OCI-LY1 (cell line): Measurements from ENCODE around the gene PRKG1.
"Not testable (repeated sequence)": the region's sequence is repeated elsewhere in the genome, so short reads cannot be mapped to it uniquely, and the experiment has no call there.

Experiments
- H2AFZ ChIP-seq: fragments of 200-600 bp; sonication (generic), shearing (Covaris generic); 2 replicates; pipeline ENCODE4 v1.6.0; 2014; ENCODE audit warnings: antibody characterized with exemption, mild to moderate bottlenecking, low read length
- H3F3A ChIP-seq: fragments of 200-600 bp; sonication (generic), shearing (Covaris generic); 2 replicates; pipeline ENCODE4 v1.6.0; 2014; ENCODE audit warnings: mild to moderate bottlenecking, antibody characterized with exemption, low read length, moderate library complexity; ENCODE audit not compliant: insufficient read depth
- H3K27ac ChIP-seq: fragments of 200-600 bp; sonication (generic); 2 replicates; pipeline ENCODE4 v1.5.1; 2014; ENCODE audit warnings: low read length, mixed run types, mild to moderate bottlenecking, low read depth; ENCODE audit not compliant: poor library complexity, severe bottlenecking
- H3K27me3 ChIP-seq: fragments of 200-600 bp; sonication (generic); 2 replicates; pipeline ENCODE4 v1.6.0; 2014; ENCODE audit warnings: antibody characterized with exemption, mild to moderate bottlenecking, low read length, moderate library complexity; ENCODE audit not compliant: insufficient read depth
- H3K36me3 ChIP-seq: fragments of 200-600 bp; sonication (generic); 2 replicates; pipeline ENCODE4 v1.6.1; 2014; ENCODE audit warnings: mild to moderate bottlenecking, antibody characterized with exemption, low read length, moderate library complexity, mixed read lengths; ENCODE audit not compliant: insufficient read depth
- H3K4me1 ChIP-seq: fragments of 200-600 bp; sonication (generic); 2 replicates; pipeline ENCODE4 v1.5.1; 2014; ENCODE audit warnings: mild to moderate bottlenecking, low read length, moderate library complexity; ENCODE audit not compliant: insufficient read depth, severe bottlenecking
- H3K4me2 ChIP-seq: fragments of 200-600 bp; sonication (generic), shearing (Covaris generic); 2 replicates; pipeline ENCODE4 v1.6.1; 2014; ENCODE audit warnings: low read length
- H3K4me3 ChIP-seq: fragments of 200-600 bp; sonication (generic); 2 replicates; pipeline ENCODE4 v1.5.1; 2014; ENCODE audit warnings: low read length, low read depth, mild to moderate bottlenecking, mixed read lengths; ENCODE audit not compliant: poor library complexity, severe bottlenecking
- H3K79me2 ChIP-seq: fragments of 200-600 bp; shearing (Covaris generic); 2 replicates; pipeline ENCODE4 v1.6.1; 2016; ENCODE audit warnings: mixed run types, low read length, mixed read lengths; ENCODE audit not compliant: insufficient read depth
- H3K9ac ChIP-seq: fragments of 200-600 bp; sonication (generic), shearing (Covaris generic); 2 replicates; pipeline ENCODE4 v1.6.1; 2014; ENCODE audit warnings: mild to moderate bottlenecking, low read length, mixed read lengths
- H3K9me2 ChIP-seq: fragments of 200-600 bp; sonication (generic), shearing (Covaris generic); 2 replicates; pipeline ENCODE4 v1.6.1; 2014; ENCODE audit warnings: low read depth, mild to moderate bottlenecking, low read length, mixed read lengths
- H3K9me3 ChIP-seq: fragments of 200-600 bp; shearing (Covaris generic); 2 replicates; pipeline ENCODE4 v1.6.1; 2014; ENCODE audit warnings: low read length, mixed read lengths
- H4K20me1 ChIP-seq: fragments of 200-600 bp; sonication (generic), shearing (Covaris generic); 2 replicates; pipeline ENCODE4 v1.6.0; 2016; ENCODE audit warnings: mild to moderate bottlenecking, low read length; ENCODE audit not compliant: insufficient read depth
- EZH2 ChIP-seq: fragments of 200-600 bp; sonication (generic), shearing (Covaris generic); IDR thresholded peaks from 2 replicates; pipeline ENCODE4 v1.8.0; 2017; ENCODE audit warnings: borderline replicate concordance, mixed run types, mild to moderate bottlenecking, antibody characterized with exemption, low read length, moderate library complexity, mixed read lengths
- TF ChIP-seq, protein P1 (sequence below): fragments of 200-600 bp; sonication (generic), shearing (Covaris generic); IDR thresholded peaks from 2 replicates; pipeline ENCODE4 v1.5.1; 2017; ENCODE audit warnings: mild to moderate bottlenecking, antibody characterized with exemption, low read length, moderate library complexity, mixed read lengths

Gene PRKG1

DNA sequence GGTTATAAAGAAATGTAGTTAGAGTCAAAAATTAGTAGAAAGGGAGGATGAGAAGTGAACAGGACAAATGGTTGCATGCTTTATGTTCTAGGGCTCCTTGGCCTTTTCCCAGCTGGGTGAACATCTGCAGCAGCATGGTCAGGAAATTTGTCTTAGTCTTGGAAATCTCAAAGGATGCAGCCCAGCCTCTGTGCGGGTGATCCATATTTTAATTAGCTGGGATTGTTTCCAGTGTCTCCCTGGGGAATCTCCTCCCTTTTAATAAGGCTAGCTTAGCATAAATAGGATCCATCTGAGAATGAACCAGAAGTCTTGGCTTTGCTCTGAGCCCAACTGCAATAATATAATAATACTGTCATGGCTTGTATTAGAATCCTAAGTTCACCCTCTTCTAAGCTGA lies 198.3 kb downstream of the PRKG1 start:
- Histone ChIP-seq H2AFZ (no peak overlapping the region), H3K9me3 (no peaks in the 10 kb centered on the region), H3K4me1 (no peaks in the 10 kb centered on the region), H3K9ac (no peak overlapping the region), H4K20me1 (no peaks in the 10 kb centered on the region), H3K36me3 (no peaks in the 10 kb centered on the region), H3K4me3 (no peak overlapping the region), H3K79me2 (no peaks in the 10 kb centered on the region), H3K9me2 (no peaks in the 10 kb centered on the region), H3K27ac (no peak overlapping the region), H3F3A (no peaks in the 10 kb centered on the region), H3K27me3 (no peaks in the 10 kb centered on the region), H3K4me2 (no peak overlapping the region)
- TF ChIP-seq, protein P1, sequence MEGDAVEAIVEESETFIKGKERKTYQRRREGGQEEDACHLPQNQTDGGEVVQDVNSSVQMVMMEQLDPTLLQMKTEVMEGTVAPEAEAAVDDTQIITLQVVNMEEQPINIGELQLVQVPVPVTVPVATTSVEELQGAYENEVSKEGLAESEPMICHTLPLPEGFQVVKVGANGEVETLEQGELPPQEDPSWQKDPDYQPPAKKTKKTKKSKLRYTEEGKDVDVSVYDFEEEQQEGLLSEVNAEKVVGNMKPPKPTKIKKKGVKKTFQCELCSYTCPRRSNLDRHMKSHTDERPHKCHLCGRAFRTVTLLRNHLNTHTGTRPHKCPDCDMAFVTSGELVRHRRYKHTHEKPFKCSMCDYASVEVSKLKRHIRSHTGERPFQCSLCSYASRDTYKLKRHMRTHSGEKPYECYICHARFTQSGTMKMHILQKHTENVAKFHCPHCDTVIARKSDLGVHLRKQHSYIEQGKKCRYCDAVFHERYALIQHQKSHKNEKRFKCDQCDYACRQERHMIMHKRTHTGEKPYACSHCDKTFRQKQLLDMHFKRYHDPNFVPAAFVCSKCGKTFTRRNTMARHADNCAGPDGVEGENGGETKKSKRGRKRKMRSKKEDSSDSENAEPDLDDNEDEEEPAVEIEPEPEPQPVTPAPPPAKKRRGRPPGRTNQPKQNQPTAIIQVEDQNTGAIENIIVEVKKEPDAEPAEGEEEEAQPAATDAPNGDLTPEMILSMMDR = no peak
- TF ChIP-seq EZH2 = no peak

DNA sequence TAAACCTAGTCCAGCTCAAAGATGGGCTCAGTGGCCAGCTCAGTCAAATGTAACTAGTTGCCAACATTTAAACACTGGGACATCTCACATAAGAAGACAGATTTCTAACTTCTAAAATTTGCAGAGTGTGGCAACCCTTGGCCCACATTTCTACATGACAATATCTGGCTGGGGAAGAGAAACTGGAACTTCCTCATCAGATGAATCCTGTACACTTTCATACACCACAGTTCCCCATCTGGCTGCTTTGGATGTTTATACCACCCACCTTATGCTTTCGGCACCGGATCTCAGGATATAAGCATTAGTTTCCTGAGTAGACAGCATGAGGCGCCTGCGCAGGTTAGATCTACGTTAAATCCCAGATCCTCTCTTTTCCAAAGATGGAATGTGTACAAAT lies 199.3 kb downstream of the PRKG1 start:
- no peak overlapping the region for H3K9ac ChIP-seq
- no peaks in the 10 kb centered on the region for H3K27me3 ChIP-seq
- H3K9me2 ChIP-seq = no peaks in the 10 kb centered on the region
- no peaks in the 10 kb centered on the region for H3K79me2 ChIP-seq
- no peaks in the 10 kb centered on the region for H3K4me1 ChIP-seq
- no peaks in the 10 kb centered on the region for H3K9me3 ChIP-seq
- no peaks in the 10 kb centered on the region for H3K36me3 ChIP-seq
- no peak overlapping the region for H2AFZ ChIP-seq
- H3K27ac ChIP-seq = no peak overlapping the region
- H3F3A ChIP-seq = no peaks in the 10 kb centered on the region
- TF ChIP-seq EZH2 = no peak
- H4K20me1 ChIP-seq = no peaks in the 10 kb centered on the region
- H3K4me3 ChIP-seq = no peak overlapping the region
- no peak overlapping the region for H3K4me2 ChIP-seq

GRCh38 chr10:51276097-51276496 lies 201.8 kb downstream of the PRKG1 start:
- not testable (repeated sequence) for H3K4me1 ChIP-seq, H3K36me3 ChIP-seq

GRCh38 chr10:51281387-51281786 lies 207.1 kb downstream of the PRKG1 start:
- H2AFZ ChIP-seq, H3K79me2 ChIP-seq, H3K9me2 ChIP-seq, H3K4me1 ChIP-seq, H3K9me3 ChIP-seq, H4K20me1 ChIP-seq, H3K4me2 ChIP-seq, H3K36me3 ChIP-seq, H3F3A ChIP-seq, H3K27ac ChIP-seq, H3K4me3 ChIP-seq, H3K27me3 ChIP-seq, H3K9ac ChIP-seq: not testable (repeated sequence)

More at GRCh38 chr10:51276097-51276496, 201.8 kb downstream of the PRKG1 start:
- H3K9me3 ChIP-seq, H3K4me2 ChIP-seq, H3F3A ChIP-seq, H4K20me1 ChIP-seq, H3K79me2 ChIP-seq, H3K9me2 ChIP-seq, H3K9ac ChIP-seq, H3K4me3 ChIP-seq, H2AFZ ChIP-seq, H3K27me3 ChIP-seq, H3K27ac ChIP-seq: not testable (repeated sequence)

- H4K20me1 ChIP-seq = no peaks in the 10 kb centered on the region
- TF ChIP-seq, protein P1 = no peak
- no peak for TF ChIP-seq EZH2
Measured at GRCh38 chr10:51285601-51286000, 211.3 kb downstream of the PRKG1 start.

More at GRCh38 chr10:51285601-51286000, 211.3 kb downstream of the PRKG1 start:
- H3K27me3 ChIP-seq = no peaks in the 10 kb centered on the region
- H3K27ac ChIP-seq = no peak overlapping the region
- no peaks in the 10 kb centered on the region for H3K79me2 ChIP-seq
- no peaks in the 10 kb centered on the region for H3K9me2 ChIP-seq
- H2AFZ ChIP-seq = no peak overlapping the region
- no peaks in the 10 kb centered on the region for H3F3A ChIP-seq
- no peak overlapping the region for H3K9ac ChIP-seq
- H3K4me3 ChIP-seq = no peak overlapping the region
- H3K4me2 ChIP-seq = no peak overlapping the region
- H3K36me3 ChIP-seq = no peaks in the 10 kb centered on the region
- H3K9me3 ChIP-seq = no peaks in the 10 kb centered on the region
- no peaks in the 10 kb centered on the region for H3K4me1 ChIP-seq
